GM08714 (cell line): Measurements from ENCODE around the gene TRMT61B.

ENCODE experiments used
- H3K4me3 ChIP-seq: fragments of 200-500 bp; sonication (Bioruptor generic); 2 replicates; pipeline ENCODE4 v1.5.1; 2014; ENCODE audit warnings: mild to moderate bottlenecking, low read length, inconsistent platforms
- ZNF274 ChIP-seq: IDR thresholded peaks from 2 replicates; pipeline ENCODE4 v1.6.1; 2012; ENCODE audit warnings: mild to moderate bottlenecking, low read depth, low read length

Gene TRMT61B

GRCh38 chr2:28824870-28825269 lies 45.2 kb downstream of the TRMT61B start:
- no peak overlapping the region for H3K4me3 ChIP-seq
- TF ChIP-seq ZNF274 = no peak

DNA sequence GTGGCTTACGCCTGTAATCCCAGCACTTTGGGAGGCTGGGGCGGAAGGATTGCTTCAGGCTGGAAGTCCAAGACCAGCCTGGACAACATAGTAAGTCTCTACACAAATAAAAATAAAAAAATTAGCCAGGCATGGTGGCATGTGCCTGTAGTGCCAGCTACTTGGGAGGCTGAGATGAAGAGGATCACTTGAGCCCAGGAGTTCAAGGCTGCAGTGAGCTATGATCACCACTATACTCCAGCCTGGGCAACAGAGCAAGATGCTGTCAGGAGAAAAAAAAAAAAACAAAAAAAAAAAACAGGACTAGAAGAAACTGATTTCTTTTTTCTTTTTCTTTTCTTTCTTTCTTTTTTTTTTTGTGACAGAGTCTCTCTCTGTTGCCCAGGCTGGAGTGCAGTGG lies 45.9 kb downstream of the TRMT61B start:
- H3K4me3 ChIP-seq = no peak overlapping the region
- no peak for TF ChIP-seq ZNF274

DNA sequence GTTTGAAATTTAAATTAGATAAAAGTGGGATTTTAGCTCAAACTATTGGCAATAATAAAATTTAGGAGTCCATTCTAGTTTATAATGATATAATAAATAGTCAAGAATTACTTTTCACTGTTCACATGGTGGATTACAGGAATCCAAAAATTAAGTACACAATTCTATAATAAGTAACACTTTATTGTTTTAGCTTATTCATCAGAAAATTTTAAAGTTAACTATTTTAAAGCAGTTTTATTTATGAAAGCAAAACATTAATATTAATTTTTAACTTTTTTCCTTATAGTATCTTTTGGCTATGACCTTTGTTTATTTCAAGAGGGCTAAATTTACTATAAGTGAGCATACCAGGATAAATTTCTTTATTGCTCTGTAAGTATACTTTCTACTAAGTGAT lies 48.1 kb downstream of the TRMT61B start:
- H3K4me3 ChIP-seq = no peak overlapping the region
- no peak for TF ChIP-seq ZNF274

DNA sequence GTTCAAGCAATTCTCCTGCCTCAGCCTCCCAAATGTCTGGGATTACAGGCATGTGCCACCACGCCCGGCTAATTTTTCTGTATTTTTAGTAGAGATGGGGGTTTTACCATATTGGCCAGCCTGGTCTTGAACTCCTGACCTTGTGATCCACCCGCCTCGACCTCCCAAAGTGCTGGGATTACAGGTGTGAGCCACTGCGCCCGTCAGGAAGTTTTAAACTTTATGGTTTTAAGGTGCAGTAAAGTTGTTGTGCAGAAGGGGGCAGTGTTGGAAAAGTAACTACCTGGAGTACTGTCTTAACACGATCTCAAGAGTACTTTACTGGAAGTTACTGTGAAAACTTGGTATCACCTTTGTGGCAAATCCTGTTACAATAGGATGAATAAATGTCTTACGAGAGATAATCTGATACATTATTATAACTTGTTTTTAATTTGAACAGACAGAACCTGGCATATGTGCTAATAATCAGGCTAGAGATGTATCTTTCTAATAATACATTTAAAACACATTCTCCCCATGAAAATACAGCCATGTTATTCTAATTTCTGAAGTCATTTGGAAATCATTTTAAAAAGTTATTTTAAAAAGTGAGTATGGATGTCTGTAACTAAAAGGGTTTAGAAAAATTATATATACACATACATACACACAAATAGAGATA lies 48.7 kb downstream of the TRMT61B start:
- TF ChIP-seq ZNF274 = no peak

GRCh38 chr2:28818053-28818452 lies 52.1 kb downstream of the TRMT61B start:
- TF ChIP-seq ZNF274 = no peak
- H3K4me3 ChIP-seq = no peak overlapping the region

More for the DNA sequence above, 48.7 kb downstream of the TRMT61B start:
- no peak overlapping the region for H3K4me3 ChIP-seq

GRCh38 chr2:28810384-28811285 lies 59.5 kb downstream of the TRMT61B start, which contains the start of gene SPDYA:
SPDYA (plus strand) TSS chr2:28810834; CDS start chr2:28816015, 5,181 bp downstream.
- peak within 1 kb of the TSS; percentile 51; the same call in 1 of the 2 replicates for H3K4me3 ChIP-seq
- TF ChIP-seq ZNF274 = no peak

DNA sequence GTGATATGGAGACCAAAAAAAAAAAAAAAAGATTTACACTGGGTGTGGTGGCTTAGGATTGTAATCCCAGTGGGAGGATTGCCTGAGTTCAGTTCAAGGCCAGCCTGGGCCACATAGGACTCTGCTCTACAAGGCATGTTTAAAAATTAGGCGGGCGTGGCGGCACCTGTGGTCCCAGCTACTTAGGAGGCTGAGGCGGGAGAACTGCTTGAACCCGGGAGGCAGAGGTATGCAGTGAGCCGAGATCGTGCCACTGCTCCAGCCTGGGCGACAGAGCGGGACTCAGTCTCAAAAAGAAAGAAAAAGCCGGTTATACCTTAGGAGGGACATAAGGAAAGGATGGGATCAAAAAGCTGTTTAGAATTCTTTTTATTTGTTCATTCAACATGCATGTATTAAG lies 60.2 kb downstream of the TRMT61B start:
- no peak for TF ChIP-seq ZNF274
- H3K4me3 ChIP-seq = peak overlapping the region; percentile 42; the same call in 1 of the 2 replicates

GRCh38 chr2:28802975-28803429 lies 67.1 kb downstream of the TRMT61B start:
- no peak for TF ChIP-seq ZNF274
- H3K4me3 ChIP-seq = no peak overlapping the region

GRCh38 chr2:28801726-28802125 lies 68.4 kb downstream of the TRMT61B start:
- no peak overlapping the region for H3K4me3 ChIP-seq
- TF ChIP-seq ZNF274 = no peak
